ENCODE measurements around the gene FHL5. TPM values are rescaled to one million over a fixed set of nuclear protein-coding genes. Genes with fewer than 3 reads are reported as not detected.

FHL5 gene
- total and polyA plus RNA-seq, 7 donors = 0.60 to 12.7 (median 6.8) TPM; not detected in 1

GRCh38 chr6:96613291-96613999 is 50.5 kb downstream of the FHL5 start:
- TF ChIP-seq EP300 (IDR thresholded peaks at IDR 0.05) (no peak), POLR2AphosphoS5 (IDR thresholded peaks at IDR 0.05) (no peak), POLR2A (IDR thresholded peaks at IDR 0.05) (no peak)
- TF ChIP-seq, protein P1, sequence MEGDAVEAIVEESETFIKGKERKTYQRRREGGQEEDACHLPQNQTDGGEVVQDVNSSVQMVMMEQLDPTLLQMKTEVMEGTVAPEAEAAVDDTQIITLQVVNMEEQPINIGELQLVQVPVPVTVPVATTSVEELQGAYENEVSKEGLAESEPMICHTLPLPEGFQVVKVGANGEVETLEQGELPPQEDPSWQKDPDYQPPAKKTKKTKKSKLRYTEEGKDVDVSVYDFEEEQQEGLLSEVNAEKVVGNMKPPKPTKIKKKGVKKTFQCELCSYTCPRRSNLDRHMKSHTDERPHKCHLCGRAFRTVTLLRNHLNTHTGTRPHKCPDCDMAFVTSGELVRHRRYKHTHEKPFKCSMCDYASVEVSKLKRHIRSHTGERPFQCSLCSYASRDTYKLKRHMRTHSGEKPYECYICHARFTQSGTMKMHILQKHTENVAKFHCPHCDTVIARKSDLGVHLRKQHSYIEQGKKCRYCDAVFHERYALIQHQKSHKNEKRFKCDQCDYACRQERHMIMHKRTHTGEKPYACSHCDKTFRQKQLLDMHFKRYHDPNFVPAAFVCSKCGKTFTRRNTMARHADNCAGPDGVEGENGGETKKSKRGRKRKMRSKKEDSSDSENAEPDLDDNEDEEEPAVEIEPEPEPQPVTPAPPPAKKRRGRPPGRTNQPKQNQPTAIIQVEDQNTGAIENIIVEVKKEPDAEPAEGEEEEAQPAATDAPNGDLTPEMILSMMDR (IDR thresholded peaks at IDR 0.05) = no peak
- DNase-seq = no peak
- H3K27me3 ChIP-seq = no peaks in the 10 kb centered on the region
- H3K27ac ChIP-seq = no peak overlapping the region
- H3K4me1 ChIP-seq = no peaks in the 10 kb centered on the region
- H3K36me3 ChIP-seq = no peaks in the 10 kb centered on the region
- intact Hi-C loops (cut with DNase I) = no loop called here
- H3K9me3 ChIP-seq = no peaks in the 10 kb centered on the region
- WGBS, 2 donors = 73 to 83% methylated on average over 2 of the region's 2 CpGs
- no peak overlapping the region for H3K4me3 ChIP-seq

DNA sequence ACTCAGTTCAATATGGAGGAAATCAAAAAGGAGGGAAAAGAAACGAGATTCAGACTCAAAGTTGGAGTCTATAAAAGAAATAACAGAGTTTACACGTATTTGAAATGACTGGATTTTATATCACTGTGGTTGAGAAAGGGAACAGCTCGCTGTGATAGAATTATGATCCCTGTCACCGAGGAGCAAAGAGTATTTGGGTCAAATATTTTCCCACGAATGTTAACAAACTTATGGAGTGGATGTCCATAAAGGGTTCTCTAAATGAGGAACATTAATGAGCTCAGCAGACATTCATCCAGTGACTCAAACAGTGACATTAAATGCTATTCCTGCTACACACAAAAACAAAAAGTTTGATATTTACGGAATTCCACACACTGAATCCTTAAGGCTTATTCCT is 57.9 kb downstream of the FHL5 start:
- intact Hi-C loops (cut with DNase I) = no loop called here
- Histone ChIP-seq H3K36me3 (no peaks in the 10 kb centered on the region), H3K9me3 (no peaks in the 10 kb centered on the region), H3K4me3 (no peak overlapping the region), H3K27ac (no peak overlapping the region), H3K4me1 (no peaks in the 10 kb centered on the region), H3K27me3 (no peaks in the 10 kb centered on the region)
- no peak for DNase-seq
- WGBS, 2 donors = 61 to 69% methylated on average over 6 of the region's 6 CpGs
- TF ChIP-seq, protein P1 (IDR thresholded peaks at IDR 0.05) = no peak
- TF ChIP-seq POLR2AphosphoS5 (IDR thresholded peaks at IDR 0.05) (no peak), POLR2A (IDR thresholded peaks at IDR 0.05) (no peak)

- TF ChIP-seq POLR2AphosphoS5 (IDR thresholded peaks at IDR 0.05) (no peak), POLR2A (IDR thresholded peaks at IDR 0.05) (no peak), EP300 (IDR thresholded peaks at IDR 0.05) (no peak)
- TF ChIP-seq, protein P1 (IDR thresholded peaks at IDR 0.05) = no peak
- 39 to 77% methylated on average over 2 of the region's 2 CpGs for WGBS, 2 donors
- intact Hi-C loops (cut with DNase I) = no loop called here
- no peak overlapping the region for H3K4me3 ChIP-seq
- H3K36me3 ChIP-seq = no peaks in the 10 kb centered on the region
- H3K27ac ChIP-seq = no peak overlapping the region
- H3K27me3 ChIP-seq = no peaks in the 10 kb centered on the region
- H3K9me3 ChIP-seq = no peaks in the 10 kb centered on the region
- H3K4me1 ChIP-seq = no peaks in the 10 kb centered on the region
- no peak for DNase-seq
Measured at GRCh38 chr6:96621983-96622382, 59.1 kb downstream of the FHL5 start.

GRCh38 chr6:96624957-96625356 is 62.0 kb downstream of the FHL5 start:
- H3K27ac ChIP-seq = no peak overlapping the region
- no peaks in the 10 kb centered on the region for H3K4me1 ChIP-seq
- H3K27me3 ChIP-seq = no peaks in the 10 kb centered on the region
- no peak for DNase-seq
- intact Hi-C loops (cut with DNase I) = loop anchor here (5.0 kb wide), 1 partner anchor 437 kb away; no protein-coding TSS in a partner anchor
- 59 to 62% methylated on average over 3 of the region's 3 CpGs for WGBS, 2 donors
- H3K36me3 ChIP-seq = no peaks in the 10 kb centered on the region
- H3K9me3 ChIP-seq = no peaks in the 10 kb centered on the region
- TF ChIP-seq POLR2AphosphoS5 (IDR thresholded peaks at IDR 0.05) (no peak), EP300 (IDR thresholded peaks at IDR 0.05) (no peak), POLR2A (IDR thresholded peaks at IDR 0.05) (no peak)
- TF ChIP-seq, protein P1 (IDR thresholded peaks at IDR 0.05) = no peak
- no peak overlapping the region for H3K4me3 ChIP-seq

Measured in sigmoid colon (tissue), 7 donors.